C4-2B (cell line): ENCODE measurements around the gene TRIP6.

Experiments used
- ZFX ChIP-seq: fragments of 450-650 bp; IDR thresholded peaks from 2 replicates; pipeline ENCODE4 v1.6.1; 2017
- TF ChIP-seq, protein P1 (sequence below): fragments of 450-650 bp; conservative IDR thresholded peaks from 2 replicates; pipeline ENCODE4 v1.5.1; 2017; ENCODE audit warnings: mild to moderate bottlenecking

DNA sequence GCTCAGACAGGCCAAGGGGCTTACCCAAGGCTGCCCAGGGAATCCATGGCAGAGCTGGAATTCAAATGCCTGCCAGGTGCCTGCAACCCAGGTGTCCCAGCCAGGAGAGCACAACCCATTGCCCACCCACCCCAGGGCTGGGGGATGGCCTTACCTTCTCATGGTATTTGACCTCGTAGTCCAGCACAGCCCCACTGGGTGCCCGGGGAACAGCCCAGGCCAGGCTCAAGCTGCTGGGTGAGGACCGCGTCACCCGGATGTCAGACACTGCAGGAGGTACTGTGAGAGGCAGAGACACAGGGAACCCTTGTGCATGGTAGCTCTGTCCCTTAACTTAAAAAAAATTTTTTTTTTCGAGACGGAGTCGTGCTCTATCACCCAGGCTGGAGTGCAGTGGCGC lies 48.8 kb upstream of the TRIP6 start:
- TF ChIP-seq, protein P1, sequence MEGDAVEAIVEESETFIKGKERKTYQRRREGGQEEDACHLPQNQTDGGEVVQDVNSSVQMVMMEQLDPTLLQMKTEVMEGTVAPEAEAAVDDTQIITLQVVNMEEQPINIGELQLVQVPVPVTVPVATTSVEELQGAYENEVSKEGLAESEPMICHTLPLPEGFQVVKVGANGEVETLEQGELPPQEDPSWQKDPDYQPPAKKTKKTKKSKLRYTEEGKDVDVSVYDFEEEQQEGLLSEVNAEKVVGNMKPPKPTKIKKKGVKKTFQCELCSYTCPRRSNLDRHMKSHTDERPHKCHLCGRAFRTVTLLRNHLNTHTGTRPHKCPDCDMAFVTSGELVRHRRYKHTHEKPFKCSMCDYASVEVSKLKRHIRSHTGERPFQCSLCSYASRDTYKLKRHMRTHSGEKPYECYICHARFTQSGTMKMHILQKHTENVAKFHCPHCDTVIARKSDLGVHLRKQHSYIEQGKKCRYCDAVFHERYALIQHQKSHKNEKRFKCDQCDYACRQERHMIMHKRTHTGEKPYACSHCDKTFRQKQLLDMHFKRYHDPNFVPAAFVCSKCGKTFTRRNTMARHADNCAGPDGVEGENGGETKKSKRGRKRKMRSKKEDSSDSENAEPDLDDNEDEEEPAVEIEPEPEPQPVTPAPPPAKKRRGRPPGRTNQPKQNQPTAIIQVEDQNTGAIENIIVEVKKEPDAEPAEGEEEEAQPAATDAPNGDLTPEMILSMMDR = no peak
- no peak for TF ChIP-seq ZFX
